CD14-positive monocyte (primary cell): ENCODE results near the gene MEX3A. TPM values are rescaled to one million over a fixed set of nuclear protein-coding genes. Genes with fewer than 3 reads are reported as not detected.
"Not testable (repeated sequence)": the region's sequence is repeated elsewhere in the genome, so short reads cannot be mapped to it uniquely, and the experiment has no call there.

Experiments used
- DNase-seq, 3 donors: peaks; one replicate each; pipeline ENCODE4 v3.0.0-alpha.2; 2011 to 2022
- H2AFZ ChIP-seq: 2 replicates; pipeline ENCODE4 v1.6.0; 2012; ENCODE audit warnings: mild to moderate bottlenecking, low read depth, low read length, inconsistent platforms; ENCODE audit not compliant: insufficient read depth, poor library complexity, severe bottlenecking
- H3K27ac ChIP-seq, 2 donors: 1 replicate in 1 of 2; 2 replicates in 1 of 2; pipeline ENCODE4 v1.5.1; 2012 to 2013; ENCODE audit warnings: low read length in 2 of 2, control low read depth in 1 of 2, inconsistent platforms in 1 of 2, low read depth in 1 of 2, mild to moderate bottlenecking in 1 of 2
- H3K27me3 ChIP-seq, 2 donors: one replicate each; pipeline versions ENCODE4 v1.6.0 to v1.6.1; 2011 to 2013; ENCODE audit warnings: low read length in 2 of 2; ENCODE audit not compliant: control insufficient read depth in 2 of 2, insufficient read depth in 2 of 2
- H3K36me3 ChIP-seq, 2 donors: replicated peaks in 1 of 2; 1 replicate in 1 of 2; 2 replicates in 1 of 2; pipeline versions ENCODE4 v1.5.1 to v1.6.1; 2012 to 2013; ENCODE audit warnings: low read length in 2 of 2, control low read depth in 1 of 2, inconsistent platforms in 1 of 2, mild to moderate bottlenecking in 1 of 2; ENCODE audit not compliant: insufficient read depth in 2 of 2, control insufficient read depth in 1 of 2
- H3K4me1 ChIP-seq, 2 donors: 1 replicate in 1 of 2; 2 replicates in 1 of 2; pipeline versions ENCODE4 v1.5.1 to v1.6.1; 2012 to 2013; ENCODE audit warnings: low read length in 2 of 2, control low read depth in 1 of 2, inconsistent platforms in 1 of 2, mild to moderate bottlenecking in 1 of 2, moderate library complexity in 1 of 2; ENCODE audit not compliant: insufficient read depth in 2 of 2, control insufficient read depth in 1 of 2
- H3K4me2 ChIP-seq: replicated peaks from 2 replicates; pipeline ENCODE3; 2012; ENCODE audit warnings: low read length, moderate library complexity, mild to moderate bottlenecking; ENCODE audit not compliant: poor library complexity, severe bottlenecking; ENCODE audit errors: extremely low read depth
- H3K4me3 ChIP-seq, 3 experiments: fragments of 200-600 bp in 1 of 3; sonication (generic) in 1 of 3; replicated peaks in 1 of 3; 1 replicate in 2 of 3; 2 replicates in 1 of 3; pipeline ENCODE4 v1.5.1; 2011 to 2013; ENCODE audit warnings: low read length in 3 of 3, mild to moderate bottlenecking in 3 of 3, control low read depth in 2 of 3, low read depth in 2 of 3, inconsistent platforms in 1 of 3, moderate library complexity in 1 of 3
- H3K79me2 ChIP-seq: 2 replicates; pipeline ENCODE4 v1.6.0; 2012; ENCODE audit warnings: mild to moderate bottlenecking, control low read depth, inconsistent platforms, low read length, moderate library complexity; ENCODE audit not compliant: insufficient read depth
- H3K9ac ChIP-seq: 2 replicates; pipeline ENCODE4 v1.6.0; 2017; ENCODE audit warnings: low read length, mild to moderate bottlenecking; ENCODE audit not compliant: insufficient read depth, poor library complexity, severe bottlenecking
- H3K9me3 ChIP-seq, 2 donors: replicated peaks in 1 of 2; 1 replicate in 1 of 2; 2 replicates in 1 of 2; pipeline versions ENCODE4 v1.5.1 to v1.6.1; 2012 to 2013; ENCODE audit warnings: low read length in 2 of 2, control low read depth in 1 of 2; ENCODE audit not compliant: control insufficient read depth in 1 of 2, insufficient read depth in 1 of 2
- H4K20me1 ChIP-seq: 2 replicates; pipeline ENCODE4 v1.6.0; 2012; ENCODE audit warnings: mild to moderate bottlenecking, low read length, control low read depth, moderate library complexity; ENCODE audit not compliant: insufficient read depth
- H3K27ac Mint-ChIP-seq, 7 donors: one replicate each; pipeline ENCODE4 v1.8.0; 2020; ENCODE audit warnings: mild to moderate bottlenecking in 7 of 7, mixed read lengths in 7 of 7, moderate library complexity in 6 of 7, inconsistent platforms in 2 of 7
- H3K27me3 Mint-ChIP-seq, 3 donors: one replicate each; pipeline ENCODE4 v1.8.0; 2021 to 2022; ENCODE audit warnings: low read depth in 3 of 3, mild to moderate bottlenecking in 3 of 3, mixed read lengths in 3 of 3, moderate library complexity in 3 of 3, inconsistent platforms in 1 of 3
- H3K36me3 Mint-ChIP-seq, 2 donors: one replicate each; pipeline ENCODE4 v1.8.0; 2020; ENCODE audit warnings: mixed read lengths in 2 of 2, inconsistent platforms in 1 of 2, mild to moderate bottlenecking in 1 of 2
- H3K4me1 Mint-ChIP-seq: one replicate; pipeline ENCODE4 v1.8.0; 2020; ENCODE audit warnings: mild to moderate bottlenecking, mixed read lengths
- H3K4me3 Mint-ChIP-seq, 2 donors: one replicate each; pipeline ENCODE4 v1.8.0; 2020; ENCODE audit warnings: mild to moderate bottlenecking in 2 of 2, mixed read lengths in 2 of 2, moderate library complexity in 1 of 2
- H3K9me3 Mint-ChIP-seq, 7 donors: one replicate each; pipeline ENCODE4 v1.8.0; 2020 to 2022; ENCODE audit warnings: mixed read lengths in 7 of 7, mild to moderate bottlenecking in 6 of 7, moderate library complexity in 6 of 7, inconsistent platforms in 2 of 7
- WGBS: methylation state at CpG from one replicate; pipeline ENCODE4 v1.1.5; 2013; ENCODE audit warnings: missing lambda C conversion rate; ENCODE audit not compliant: insufficient coverage; 5-methylcytosine and 5-hydroxymethylcytosine counted together
- intact Hi-C, 2 donors: fragments of 100-400 bp; cut with micrococcal nuclease; formaldehyde crosslinking; loops; one replicate each; pipeline versions ENCODE4 v1.15.0 to v1.15.1; 2023
- polyA plus RNA-seq, 3 donors: library from polyadenylated mRNA; depleted of rRNA in 1 of 3; unstranded in 2 of 3; stranded (reverse) in 1 of 3; fragments of 300-500 nt in 2 of 3; fragments of >200 nt in 1 of 3; fragmentation: Illumina TruSeq in 2 of 3; gene quantifications; 1 replicate in 2 of 3; 2 replicates in 1 of 3; pipeline ENCODE4 v1.2.3, GENCODE V29; 2012 to 2021
- TF ChIP-seq, protein P1 (sequence below): fragments of 200-600 bp; IDR thresholded peaks from one replicate; pipeline ENCODE4 v1.8.0; 2022; ENCODE audit warnings: antibody characterized with exemption, mild to moderate bottlenecking

The MEX3A gene
- polyA plus RNA-seq, 3 donors, result not detected

GRCh38 chr1:156042828-156043227 lies 39.4 kb downstream of the MEX3A start:
- no peaks in the 10 kb centered on the region for H3K27me3 ChIP-seq

DNA sequence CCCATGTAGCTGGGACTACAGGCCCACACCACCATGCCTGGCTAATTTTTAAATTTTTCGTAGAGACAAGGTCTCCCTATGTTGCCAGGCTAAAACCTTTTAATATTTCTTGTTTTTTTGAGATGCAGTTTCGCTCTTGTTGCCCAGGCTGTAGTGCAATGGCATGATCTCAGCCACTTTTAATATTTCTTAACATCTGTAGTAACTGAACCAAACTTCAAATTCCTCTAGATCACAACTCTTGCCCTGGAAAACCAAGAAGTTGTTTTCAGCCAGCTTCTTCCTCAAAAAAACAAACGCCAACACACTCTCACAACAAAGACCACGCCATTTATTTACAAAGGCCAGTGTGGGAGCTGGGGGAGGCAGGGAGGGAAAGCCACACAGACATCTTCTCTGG lies 47.3 kb downstream of the MEX3A start:
- DNase-seq, H3K4me2 ChIP-seq, H3K27me3 ChIP-seq, H3K27ac ChIP-seq, H3K4me3 Mint-ChIP-seq, H3K27me3 Mint-ChIP-seq, H3K9me3 ChIP-seq, H3K4me1 ChIP-seq, H3K36me3 ChIP-seq, H4K20me1 ChIP-seq, H2AFZ ChIP-seq, H3K9me3 Mint-ChIP-seq, H3K9ac ChIP-seq, intact Hi-C loops, H3K27ac Mint-ChIP-seq, H3K4me1 Mint-ChIP-seq, H3K4me3 ChIP-seq, H3K79me2 ChIP-seq: not testable (repeated sequence)
- peaks cover 13 to 29% of the 10 kb centered on the region in 2 donors for H3K36me3 Mint-ChIP-seq
- WGBS, result 100% methylated on average over 1 of the region's 4 CpGs

More at GRCh38 chr1:156042828-156043227, 39.4 kb downstream of the MEX3A start:
- Histone ChIP-seq H2AFZ (no peak overlapping the region), H3K9me3 (no peaks in the 10 kb centered on the region), H3K4me3 (no peak overlapping the region), H3K4me1 (no peaks in the 10 kb centered on the region), H3K9ac (no peak overlapping the region), H3K27ac (no peak overlapping the region), H3K4me2 (no peak overlapping the region), H3K79me2 (no peaks in the 10 kb centered on the region), H4K20me1 (no peaks in the 10 kb centered on the region), H3K36me3 (peaks cover 20 to 37% of the 10 kb centered on the region in 2 donors)
- TF ChIP-seq, protein P1, sequence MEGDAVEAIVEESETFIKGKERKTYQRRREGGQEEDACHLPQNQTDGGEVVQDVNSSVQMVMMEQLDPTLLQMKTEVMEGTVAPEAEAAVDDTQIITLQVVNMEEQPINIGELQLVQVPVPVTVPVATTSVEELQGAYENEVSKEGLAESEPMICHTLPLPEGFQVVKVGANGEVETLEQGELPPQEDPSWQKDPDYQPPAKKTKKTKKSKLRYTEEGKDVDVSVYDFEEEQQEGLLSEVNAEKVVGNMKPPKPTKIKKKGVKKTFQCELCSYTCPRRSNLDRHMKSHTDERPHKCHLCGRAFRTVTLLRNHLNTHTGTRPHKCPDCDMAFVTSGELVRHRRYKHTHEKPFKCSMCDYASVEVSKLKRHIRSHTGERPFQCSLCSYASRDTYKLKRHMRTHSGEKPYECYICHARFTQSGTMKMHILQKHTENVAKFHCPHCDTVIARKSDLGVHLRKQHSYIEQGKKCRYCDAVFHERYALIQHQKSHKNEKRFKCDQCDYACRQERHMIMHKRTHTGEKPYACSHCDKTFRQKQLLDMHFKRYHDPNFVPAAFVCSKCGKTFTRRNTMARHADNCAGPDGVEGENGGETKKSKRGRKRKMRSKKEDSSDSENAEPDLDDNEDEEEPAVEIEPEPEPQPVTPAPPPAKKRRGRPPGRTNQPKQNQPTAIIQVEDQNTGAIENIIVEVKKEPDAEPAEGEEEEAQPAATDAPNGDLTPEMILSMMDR, result no peak
- intact Hi-C loops, result no loop called here
- Mint-ChIP-seq H3K36me3 (peaks cover 35 to 45% of the 10 kb centered on the region in 2 donors), H3K27me3 (no peaks in the 10 kb centered on the region), H3K4me1 (no peaks in the 10 kb centered on the region), H3K27ac (no peak overlapping the region), H3K9me3 (no peaks in the 10 kb centered on the region), H3K4me3 (no peak overlapping the region)
- no peak for DNase-seq
- 100% methylated on average over 1 of the region's 3 CpGs for WGBS
